OCI-LY3 (cell line): ENCODE measurements around the gene MACROD2.
"Not testable (repeated sequence)": the region's sequence is repeated elsewhere in the genome, so short reads cannot be mapped to it uniquely, and the experiment has no call there.

Experiments used
- H2AFZ ChIP-seq: fragments of 200-600, 300-600 bp; shearing (Covaris generic); 2 replicates; pipeline ENCODE4 v1.6.0; 2014; ENCODE audit warnings: antibody characterized with exemption, low read depth, low read length
- H3K27ac ChIP-seq: fragments of 200-600, 300-600 bp; sonication (generic); 2 replicates; pipeline ENCODE4 v1.5.1; 2014; ENCODE audit warnings: mild to moderate bottlenecking, low read length, moderate library complexity, mixed read lengths
- H3K27me3 ChIP-seq: fragments of 200-600, 300-600 bp; sonication (generic); 2 replicates; pipeline ENCODE4 v1.6.1; 2014; ENCODE audit warnings: low read depth, low read length, mixed read lengths
- H3K36me3 ChIP-seq: fragments of 200-600, 300-600 bp; sonication (generic); replicated peaks from 2 replicates; pipeline ENCODE3; 2014; ENCODE audit warnings: low read depth, low read length, mixed read lengths
- H3K4me1 ChIP-seq: fragments of 300-600, 200-600 bp; sonication (generic); 2 replicates; pipeline ENCODE4 v1.6.1; 2014; ENCODE audit warnings: low read length, mixed read lengths
- H3K4me2 ChIP-seq: fragments of 200-600, 300-600 bp; sonication (generic); 2 replicates; pipeline ENCODE4 v1.6.1; 2014; ENCODE audit warnings: low read length, mixed read lengths
- H3K4me3 ChIP-seq: fragments of 300-600, 200-600 bp; sonication (generic); 2 replicates; pipeline ENCODE4 v1.5.1; 2014; ENCODE audit warnings: antibody characterized with exemption, mild to moderate bottlenecking, low read length, moderate library complexity
- H3K79me2 ChIP-seq: fragments of 300-600, 200-600 bp; shearing (Covaris generic); 2 replicates; pipeline ENCODE4 v1.6.1; 2014; ENCODE audit warnings: mild to moderate bottlenecking, low read length, mixed read lengths
- H3K9ac ChIP-seq: fragments of 300-600, 200-600 bp; shearing (Covaris generic); 2 replicates; pipeline ENCODE4 v1.6.0; 2014; ENCODE audit warnings: mild to moderate bottlenecking, low read length, moderate library complexity
- H3K9me3 ChIP-seq: fragments of 200-600, 300-600 bp; shearing (Covaris generic); 2 replicates; pipeline ENCODE4 v1.6.1; 2014; ENCODE audit warnings: low read length, mixed read lengths; ENCODE audit not compliant: insufficient read depth
- H4K20me1 ChIP-seq: fragments of 200-600, 300-600 bp; sonication (generic); 2 replicates; pipeline ENCODE4 v1.6.1; 2016; ENCODE audit warnings: low read length, mixed read lengths; ENCODE audit not compliant: insufficient read depth
- CTCF ChIP-seq: fragments of 200-600, 300-600 bp; sonication (generic); IDR thresholded peaks from 2 replicates; pipeline ENCODE4 v1.5.1; 2014; ENCODE audit warnings: antibody characterized with exemption, low read length, low read depth
- EZH2phosphoT487 ChIP-seq: fragments of 200-600 bp; shearing (Covaris generic); IDR thresholded peaks from 2 replicates; pipeline ENCODE4 v1.6.1; 2018; ENCODE audit warnings: antibody characterized with exemption, mixed run types, low read depth

The MACROD2 gene

GRCh38 chr20:14210146-14210545, 214.8 kb downstream of the MACROD2 start:
- Histone ChIP-seq H3K4me2 (no peak overlapping the region), H2AFZ (no peak overlapping the region), H3K36me3 (no peaks in the 10 kb centered on the region), H3K4me3 (no peak overlapping the region), H3K79me2 (no peaks in the 10 kb centered on the region), H3K27me3 (no peaks in the 10 kb centered on the region), H3K9me3 (no peaks in the 10 kb centered on the region), H3K27ac (no peak overlapping the region), H3K4me1 (no peaks in the 10 kb centered on the region), H3K9ac (no peak overlapping the region), H4K20me1 (no peaks in the 10 kb centered on the region)
- TF ChIP-seq EZH2phosphoT487, result no peak
- TF ChIP-seq CTCF, result no peak

GRCh38 chr20:14214046-14214445, 218.7 kb downstream of the MACROD2 start:
- no peak overlapping the region for H3K4me2 ChIP-seq
- no peak overlapping the region for H3K9ac ChIP-seq
- no peaks in the 10 kb centered on the region for H3K4me1 ChIP-seq
- TF ChIP-seq CTCF (no peak), EZH2phosphoT487 (no peak)
- H3K79me2 ChIP-seq, result no peaks in the 10 kb centered on the region
- H3K27me3 ChIP-seq, result no peaks in the 10 kb centered on the region
- no peaks in the 10 kb centered on the region for H4K20me1 ChIP-seq
- no peaks in the 10 kb centered on the region for H3K36me3 ChIP-seq
- no peak overlapping the region for H3K4me3 ChIP-seq
- H2AFZ ChIP-seq, result no peak overlapping the region
- no peaks in the 10 kb centered on the region for H3K9me3 ChIP-seq
- H3K27ac ChIP-seq, result no peak overlapping the region

- H3K9ac ChIP-seq, H2AFZ ChIP-seq, H4K20me1 ChIP-seq, H3K4me1 ChIP-seq, H3K36me3 ChIP-seq, H3K4me2 ChIP-seq, H3K9me3 ChIP-seq, H3K4me3 ChIP-seq, H3K27ac ChIP-seq, H3K27me3 ChIP-seq, H3K79me2 ChIP-seq: not testable (repeated sequence)
These were observed 220.6 kb downstream of the MACROD2 start for GRCh38 chr20:14215880-14216279.

DNA sequence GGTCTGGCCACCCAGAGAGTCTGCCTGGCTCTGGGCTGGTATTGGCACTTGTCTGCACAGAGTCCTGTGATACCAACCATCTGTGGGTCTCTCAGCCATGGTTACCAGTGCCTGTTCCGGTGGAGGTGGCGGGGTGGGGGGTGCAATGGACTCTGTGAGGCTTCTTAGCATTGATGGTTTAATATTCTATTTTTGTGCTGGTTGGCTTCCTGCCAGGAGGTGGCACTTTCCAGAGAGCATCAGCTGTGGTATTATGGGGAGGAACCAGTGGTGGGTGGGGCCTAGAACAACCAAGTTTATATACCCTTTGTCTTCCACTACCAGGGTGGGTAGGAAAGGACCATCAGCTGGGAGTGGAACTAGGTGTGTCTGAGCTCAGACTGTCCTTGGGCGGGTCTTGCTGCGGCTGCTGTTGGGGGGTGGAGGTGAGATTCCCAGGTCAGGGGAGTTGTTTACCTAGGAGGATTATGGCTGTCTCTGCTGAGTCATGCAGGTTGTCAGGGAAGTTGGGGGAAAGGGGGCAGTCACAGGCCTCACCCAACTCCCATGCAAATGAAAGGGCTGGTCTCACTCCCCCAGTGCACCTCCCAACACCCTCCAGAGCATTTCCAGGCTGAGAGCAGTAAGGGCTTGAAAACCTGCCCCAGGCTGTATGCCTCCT, 224.6 kb downstream of the MACROD2 start:
- no peaks in the 10 kb centered on the region for H3K27me3 ChIP-seq
- H3K4me2 ChIP-seq, result no peak overlapping the region
- H3K4me1 ChIP-seq, result no peaks in the 10 kb centered on the region
- H2AFZ ChIP-seq, result no peak overlapping the region
- no peak overlapping the region for H3K4me3 ChIP-seq
- H3K9me3 ChIP-seq, result no peaks in the 10 kb centered on the region
- no peaks in the 10 kb centered on the region for H4K20me1 ChIP-seq
- no peak for TF ChIP-seq EZH2phosphoT487
- TF ChIP-seq CTCF, result no peak
- H3K9ac ChIP-seq, result no peak overlapping the region
- no peak overlapping the region for H3K27ac ChIP-seq
- no peaks in the 10 kb centered on the region for H3K36me3 ChIP-seq
- no peaks in the 10 kb centered on the region for H3K79me2 ChIP-seq
